ENCODE data around the gene MNX1. TPM values are rescaled to one million over a fixed set of nuclear protein-coding genes. Genes with fewer than 3 reads are reported as not detected.

MNX1 gene
- polyA plus RNA-seq, 1 donor from 2014 or later = not detected

DNA sequence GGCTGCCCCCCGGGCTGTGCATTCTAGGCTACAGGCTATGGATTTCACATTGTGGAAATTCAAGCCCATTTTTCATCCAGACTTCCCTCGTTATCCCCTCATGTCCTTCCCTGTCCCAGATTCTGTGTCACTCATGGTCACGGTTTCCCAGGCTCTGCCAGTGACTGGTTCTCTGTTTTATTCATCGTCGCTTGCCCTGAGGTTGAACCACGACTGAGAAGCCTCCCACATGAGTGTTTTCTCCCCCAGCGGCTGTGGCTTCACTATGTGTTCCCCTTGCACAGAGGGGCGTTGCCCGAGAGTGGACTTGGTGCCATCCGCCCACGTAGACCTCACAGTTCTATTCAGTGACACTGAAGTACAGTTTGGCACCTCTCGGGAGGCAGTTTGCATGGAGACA is 47.0 kb downstream of the MNX1 start:
- Histone ChIP-seq H4K20me1 (ENCODE audit: insufficient read depth) (no peaks in the 10 kb centered on the region), H3K27ac (ENCODE audit: low read length) (no peak overlapping the region), H3K79me2 (replicated peaks; ENCODE audit: insufficient read depth, low read length) (no peaks in the 10 kb centered on the region), H3K9ac (ENCODE audit: low read length) (no peak overlapping the region), H3K36me3 (ENCODE audit: insufficient read depth, low read length) (no peaks in the 10 kb centered on the region), H3K9me3 (ENCODE audit: low read length) (no peaks in the 10 kb centered on the region), H3F3A (ENCODE audit: insufficient read depth, low read length, poor library complexity, severe bottlenecking) (no peaks in the 10 kb centered on the region), H3K4me3 (ENCODE audit: low read length) (no peak overlapping the region), H3K9me2 (ENCODE audit: insufficient read depth, low read length) (no peaks in the 10 kb centered on the region), H3K4me2 (ENCODE audit: low read length) (no peak overlapping the region), H2AFZ (ENCODE audit: low read depth, low read length) (no peak overlapping the region), H3K27me3 (ENCODE audit: insufficient read depth, low read depth, low read length) (no peaks in the 10 kb centered on the region)
- TF ChIP-seq EP300 (conservative IDR thresholded peaks at IDR 0.05; ENCODE audit: poor library complexity, severe bottlenecking) (no peak), EZH2 (IDR thresholded peaks at IDR 0.05; ENCODE audit: borderline replicate concordance, insufficient read depth, low read length, poor library complexity, severe bottlenecking) (no peak), RAD21 (conservative IDR thresholded peaks at IDR 0.05) (no peak), POLR2AphosphoS5 (IDR thresholded peaks at IDR 0.05) (no peak), MXI1 (conservative IDR thresholded peaks at IDR 0.05; ENCODE audit: poor library complexity, severe bottlenecking) (no peak), SMC3 (conservative IDR thresholded peaks at IDR 0.05; ENCODE audit: poor library complexity) (no peak), TAF1 (IDR thresholded peaks at IDR 0.05; ENCODE audit: low read depth) (no peak)
- TF ChIP-seq, protein P1, sequence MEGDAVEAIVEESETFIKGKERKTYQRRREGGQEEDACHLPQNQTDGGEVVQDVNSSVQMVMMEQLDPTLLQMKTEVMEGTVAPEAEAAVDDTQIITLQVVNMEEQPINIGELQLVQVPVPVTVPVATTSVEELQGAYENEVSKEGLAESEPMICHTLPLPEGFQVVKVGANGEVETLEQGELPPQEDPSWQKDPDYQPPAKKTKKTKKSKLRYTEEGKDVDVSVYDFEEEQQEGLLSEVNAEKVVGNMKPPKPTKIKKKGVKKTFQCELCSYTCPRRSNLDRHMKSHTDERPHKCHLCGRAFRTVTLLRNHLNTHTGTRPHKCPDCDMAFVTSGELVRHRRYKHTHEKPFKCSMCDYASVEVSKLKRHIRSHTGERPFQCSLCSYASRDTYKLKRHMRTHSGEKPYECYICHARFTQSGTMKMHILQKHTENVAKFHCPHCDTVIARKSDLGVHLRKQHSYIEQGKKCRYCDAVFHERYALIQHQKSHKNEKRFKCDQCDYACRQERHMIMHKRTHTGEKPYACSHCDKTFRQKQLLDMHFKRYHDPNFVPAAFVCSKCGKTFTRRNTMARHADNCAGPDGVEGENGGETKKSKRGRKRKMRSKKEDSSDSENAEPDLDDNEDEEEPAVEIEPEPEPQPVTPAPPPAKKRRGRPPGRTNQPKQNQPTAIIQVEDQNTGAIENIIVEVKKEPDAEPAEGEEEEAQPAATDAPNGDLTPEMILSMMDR (IDR thresholded peaks at IDR 0.05; ENCODE audit: poor library complexity, severe bottlenecking) = no peak
- TF ChIP-seq, protein P2, sequence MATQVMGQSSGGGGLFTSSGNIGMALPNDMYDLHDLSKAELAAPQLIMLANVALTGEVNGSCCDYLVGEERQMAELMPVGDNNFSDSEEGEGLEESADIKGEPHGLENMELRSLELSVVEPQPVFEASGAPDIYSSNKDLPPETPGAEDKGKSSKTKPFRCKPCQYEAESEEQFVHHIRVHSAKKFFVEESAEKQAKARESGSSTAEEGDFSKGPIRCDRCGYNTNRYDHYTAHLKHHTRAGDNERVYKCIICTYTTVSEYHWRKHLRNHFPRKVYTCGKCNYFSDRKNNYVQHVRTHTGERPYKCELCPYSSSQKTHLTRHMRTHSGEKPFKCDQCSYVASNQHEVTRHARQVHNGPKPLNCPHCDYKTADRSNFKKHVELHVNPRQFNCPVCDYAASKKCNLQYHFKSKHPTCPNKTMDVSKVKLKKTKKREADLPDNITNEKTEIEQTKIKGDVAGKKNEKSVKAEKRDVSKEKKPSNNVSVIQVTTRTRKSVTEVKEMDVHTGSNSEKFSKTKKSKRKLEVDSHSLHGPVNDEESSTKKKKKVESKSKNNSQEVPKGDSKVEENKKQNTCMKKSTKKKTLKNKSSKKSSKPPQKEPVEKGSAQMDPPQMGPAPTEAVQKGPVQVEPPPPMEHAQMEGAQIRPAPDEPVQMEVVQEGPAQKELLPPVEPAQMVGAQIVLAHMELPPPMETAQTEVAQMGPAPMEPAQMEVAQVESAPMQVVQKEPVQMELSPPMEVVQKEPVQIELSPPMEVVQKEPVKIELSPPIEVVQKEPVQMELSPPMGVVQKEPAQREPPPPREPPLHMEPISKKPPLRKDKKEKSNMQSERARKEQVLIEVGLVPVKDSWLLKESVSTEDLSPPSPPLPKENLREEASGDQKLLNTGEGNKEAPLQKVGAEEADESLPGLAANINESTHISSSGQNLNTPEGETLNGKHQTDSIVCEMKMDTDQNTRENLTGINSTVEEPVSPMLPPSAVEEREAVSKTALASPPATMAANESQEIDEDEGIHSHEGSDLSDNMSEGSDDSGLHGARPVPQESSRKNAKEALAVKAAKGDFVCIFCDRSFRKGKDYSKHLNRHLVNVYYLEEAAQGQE (IDR thresholded peaks at IDR 0.05; ENCODE audit: borderline replicate concordance) = no peak

GRCh38 chr7:156962897-156963296 is 47.6 kb downstream of the MNX1 start:
- no peaks in the 10 kb centered on the region for H4K20me1 ChIP-seq (ENCODE audit: insufficient read depth)
- H3K9me2 ChIP-seq (ENCODE audit: insufficient read depth, low read length) = no peaks in the 10 kb centered on the region
- H3K27me3 ChIP-seq (ENCODE audit: insufficient read depth, low read depth, low read length) = no peaks in the 10 kb centered on the region
- H3K9me3 ChIP-seq (ENCODE audit: low read length) = no peaks in the 10 kb centered on the region
- no peak overlapping the region for H3K27ac ChIP-seq (ENCODE audit: low read length)
- H3K36me3 ChIP-seq (ENCODE audit: insufficient read depth, low read length) = no peaks in the 10 kb centered on the region
- H3K4me3 ChIP-seq (ENCODE audit: low read length) = no peak overlapping the region
- H3K79me2 ChIP-seq (replicated peaks; ENCODE audit: insufficient read depth, low read length) = no peaks in the 10 kb centered on the region
- no peak for TF ChIP-seq RAD21 (conservative IDR thresholded peaks at IDR 0.05)
- no peak for TF ChIP-seq MXI1 (conservative IDR thresholded peaks at IDR 0.05; ENCODE audit: poor library complexity, severe bottlenecking)
- TF ChIP-seq, protein P1 (IDR thresholded peaks at IDR 0.05; ENCODE audit: poor library complexity, severe bottlenecking) = no peak
- TF ChIP-seq, protein P2 (IDR thresholded peaks at IDR 0.05; ENCODE audit: borderline replicate concordance) = no peak
- no peak for TF ChIP-seq TAF1 (IDR thresholded peaks at IDR 0.05; ENCODE audit: low read depth)
- TF ChIP-seq EP300 (conservative IDR thresholded peaks at IDR 0.05; ENCODE audit: poor library complexity, severe bottlenecking) = no peak
- TF ChIP-seq POLR2AphosphoS5 (IDR thresholded peaks at IDR 0.05) = no peak
- no peak for TF ChIP-seq EZH2 (IDR thresholded peaks at IDR 0.05; ENCODE audit: borderline replicate concordance, insufficient read depth, low read length, poor library complexity, severe bottlenecking)
- no peak for TF ChIP-seq SMC3 (conservative IDR thresholded peaks at IDR 0.05; ENCODE audit: poor library complexity)
- no peaks in the 10 kb centered on the region for H3F3A ChIP-seq (ENCODE audit: insufficient read depth, low read length, poor library complexity, severe bottlenecking)
- no peak overlapping the region for H3K9ac ChIP-seq (ENCODE audit: low read length)
- H2AFZ ChIP-seq (ENCODE audit: low read depth, low read length) = no peak overlapping the region
- H3K4me2 ChIP-seq (ENCODE audit: low read length) = no peak overlapping the region

Measured in neural cell (in vitro differentiated cells).